Dedifferentiated amniotic fluid mesenchymal stem cell (primary cell): ENCODE results near the gene VILL.

Experiments used
- DNase-seq: peaks from one replicate; pipeline ENCODE4 v3.0.0-alpha.2; 2016; ENCODE audit errors: extremely low spot score

Gene VILL

DNA sequence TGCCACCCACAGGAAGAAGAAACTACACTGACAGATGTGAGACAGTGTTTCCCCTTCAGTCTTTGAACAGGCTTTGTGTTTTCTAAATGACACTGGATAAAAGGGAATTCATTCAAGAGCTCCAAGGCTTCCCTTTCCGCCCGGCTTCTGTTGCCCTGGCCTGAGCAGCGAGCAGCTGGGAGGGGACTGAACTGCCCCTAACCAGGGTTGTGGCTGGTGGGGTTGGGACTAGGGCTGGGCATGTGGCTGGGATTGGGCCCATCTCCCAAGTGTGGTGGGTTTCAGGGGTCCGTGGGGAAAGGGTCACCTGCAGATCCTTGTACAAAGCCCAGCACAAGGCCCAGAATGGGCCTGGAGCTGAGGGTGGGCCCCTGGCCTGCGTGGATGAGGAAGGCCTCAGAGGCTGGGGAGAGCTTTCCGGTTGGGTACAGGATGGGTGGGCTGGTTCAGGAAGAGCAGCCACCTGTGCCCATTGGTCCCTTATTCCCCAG is 10.4 kb downstream of the VILL start:
- no peak for DNase-seq

DNA sequence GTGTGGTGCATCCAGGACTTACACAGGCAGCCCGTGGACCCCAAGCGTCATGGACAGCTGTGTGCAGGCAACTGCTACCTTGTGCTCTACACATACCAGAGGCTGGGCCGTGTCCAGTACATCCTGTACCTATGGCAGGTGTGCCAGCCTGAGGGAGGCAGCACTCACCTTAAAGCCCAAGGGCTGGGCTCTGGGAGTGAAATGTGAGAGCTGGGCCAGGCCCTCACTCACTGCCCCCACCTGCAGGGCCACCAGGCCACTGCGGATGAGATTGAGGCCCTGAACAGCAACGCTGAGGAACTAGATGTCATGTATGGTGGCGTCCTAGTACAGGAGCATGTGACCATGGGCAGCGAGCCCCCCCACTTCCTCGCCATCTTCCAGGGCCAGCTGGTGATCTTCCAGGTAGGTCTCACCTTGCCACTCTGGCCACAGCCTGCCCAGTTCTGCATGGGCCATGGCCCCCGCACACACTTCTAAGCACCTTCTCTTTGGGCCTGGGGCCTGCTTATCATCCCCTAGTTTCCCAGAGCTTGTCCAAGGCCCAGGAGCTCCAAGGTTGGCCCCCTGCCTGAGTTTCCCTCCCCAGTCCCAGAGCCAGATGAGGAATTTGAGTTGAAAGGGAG is 11.0 kb downstream of the VILL start:
- no peak for DNase-seq

DNA sequence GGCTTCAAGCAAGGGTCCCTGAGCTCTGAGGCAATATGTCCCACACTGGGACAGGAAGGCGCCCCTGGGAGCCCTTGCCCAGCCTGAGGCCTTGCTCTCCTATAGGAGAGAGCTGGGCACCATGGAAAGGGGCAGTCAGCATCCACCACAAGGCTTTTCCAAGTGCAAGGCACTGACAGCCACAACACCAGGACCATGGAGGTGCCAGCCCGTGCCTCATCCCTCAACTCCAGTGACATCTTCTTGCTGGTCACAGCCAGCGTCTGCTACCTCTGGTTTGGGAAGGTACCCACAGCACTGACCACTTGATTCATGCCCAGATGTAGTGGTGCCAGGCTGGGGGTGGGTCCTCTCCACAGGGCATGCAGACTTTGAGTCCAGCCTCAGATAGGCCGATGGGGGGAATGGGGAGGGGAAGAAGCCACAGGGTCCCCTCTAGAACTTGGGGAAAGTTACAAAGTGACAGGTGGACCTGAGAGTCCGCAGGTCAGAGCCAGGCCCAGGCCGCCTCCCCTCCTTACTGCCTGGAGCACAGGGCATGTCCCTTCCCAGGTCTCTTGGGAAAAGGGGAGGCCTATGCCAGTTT is 11.8 kb downstream of the VILL start:
- DNase-seq, result no peak

DNA sequence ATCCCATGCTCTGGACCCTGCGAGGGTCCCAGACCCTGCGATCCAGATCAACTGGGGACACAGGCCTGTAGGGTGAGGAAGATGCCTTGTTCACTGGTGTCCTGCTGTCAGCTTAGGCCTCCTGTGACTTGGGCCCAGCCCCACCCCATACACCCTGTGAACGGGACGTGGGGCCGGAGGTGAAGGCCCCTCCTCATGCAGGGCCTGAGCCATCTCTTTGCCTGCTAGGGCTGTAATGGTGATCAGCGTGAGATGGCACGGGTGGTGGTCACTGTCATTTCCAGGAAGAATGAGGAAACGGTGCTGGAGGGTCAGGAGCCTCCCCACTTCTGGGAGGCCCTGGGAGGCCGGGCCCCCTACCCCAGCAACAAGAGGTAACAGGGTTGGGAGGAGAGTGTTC is 12.4 kb downstream of the VILL start:
- no peak for DNase-seq

DNA sequence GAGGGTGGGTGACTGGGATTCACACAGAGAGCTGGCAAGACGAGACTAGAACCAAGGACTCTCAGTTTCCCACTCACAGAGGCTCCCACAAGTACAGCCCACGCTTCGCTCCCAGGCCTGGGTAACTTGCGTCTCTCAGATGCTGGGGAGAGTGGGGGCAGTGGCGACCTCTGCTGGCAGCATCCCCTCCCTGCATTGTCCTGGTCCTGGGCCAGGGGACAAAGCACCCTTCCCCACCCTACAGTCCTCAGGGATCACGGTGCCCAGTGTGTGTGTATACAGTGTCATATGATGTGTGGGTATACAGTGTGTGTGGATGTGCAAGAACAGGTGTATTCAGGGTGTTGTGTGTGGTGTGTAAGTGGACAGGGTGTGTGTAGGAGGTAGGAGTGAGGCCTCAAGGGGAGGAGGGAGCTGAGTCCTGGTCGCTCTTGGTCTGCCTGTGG is 12.8 kb downstream of the VILL start:
- DNase-seq, result no peak

DNA sequence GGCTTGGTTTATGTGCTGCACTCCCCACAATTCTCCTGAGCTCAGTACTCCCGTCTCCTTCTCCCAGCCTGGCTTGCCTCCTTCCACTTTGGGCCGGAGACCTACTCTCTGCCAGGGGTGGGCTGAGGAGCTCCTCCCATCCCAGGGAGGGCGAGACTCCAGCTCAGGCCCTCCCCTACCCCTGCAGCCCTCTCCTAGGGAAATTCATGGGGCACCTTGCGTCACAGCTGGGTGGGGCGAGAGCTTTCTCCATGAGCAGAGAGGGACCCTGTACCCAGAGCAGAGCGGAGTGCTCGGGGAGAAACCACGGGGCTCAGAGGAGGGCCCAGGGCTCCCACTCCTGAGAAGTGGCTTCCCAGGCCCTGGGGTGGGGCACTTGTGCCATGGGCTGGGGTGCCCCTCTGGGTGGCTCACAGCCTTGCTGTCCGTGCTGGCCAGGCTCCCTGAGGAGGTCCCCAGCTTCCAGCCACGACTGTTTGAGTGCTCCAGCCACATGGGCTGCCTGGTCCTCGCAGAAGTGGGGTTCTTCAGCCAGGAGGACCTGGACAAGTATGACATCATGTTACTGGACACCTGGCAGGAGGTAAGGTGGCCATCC is 13.3 kb downstream of the VILL start:
- no peak for DNase-seq

DNA sequence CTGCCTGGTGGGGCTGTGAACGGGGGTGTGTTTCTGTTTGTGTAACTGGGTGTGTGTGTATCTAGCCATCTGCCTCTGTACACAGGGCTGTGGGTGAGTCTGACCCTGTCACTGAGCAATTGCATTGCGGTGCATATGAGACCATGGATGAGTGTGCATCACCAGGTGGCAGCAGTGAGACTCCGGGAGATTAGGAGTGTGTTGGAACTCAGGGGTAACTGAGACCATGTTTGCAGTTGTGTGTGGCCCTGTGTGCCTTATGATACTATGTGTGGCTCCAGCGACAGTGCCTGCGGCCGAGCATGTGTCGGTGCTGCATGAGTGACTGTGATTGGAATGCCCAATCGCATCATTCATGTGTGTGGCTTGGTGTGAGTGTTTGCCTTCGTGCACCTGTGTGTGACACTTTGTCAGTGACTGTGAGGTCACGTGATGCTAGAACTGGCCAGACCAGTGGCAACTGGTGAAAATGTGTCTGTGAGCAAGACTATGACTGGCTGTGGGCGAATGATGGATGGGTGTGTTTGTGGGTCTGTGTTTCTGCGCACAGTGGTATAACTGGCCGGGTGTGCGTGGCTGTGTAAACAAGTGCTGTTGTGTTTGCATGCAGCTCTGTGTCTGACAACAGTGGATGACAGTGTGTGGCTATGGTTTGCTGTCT is 14.0 kb downstream of the VILL start:
- DNase-seq, result peak; percentile 31

DNA sequence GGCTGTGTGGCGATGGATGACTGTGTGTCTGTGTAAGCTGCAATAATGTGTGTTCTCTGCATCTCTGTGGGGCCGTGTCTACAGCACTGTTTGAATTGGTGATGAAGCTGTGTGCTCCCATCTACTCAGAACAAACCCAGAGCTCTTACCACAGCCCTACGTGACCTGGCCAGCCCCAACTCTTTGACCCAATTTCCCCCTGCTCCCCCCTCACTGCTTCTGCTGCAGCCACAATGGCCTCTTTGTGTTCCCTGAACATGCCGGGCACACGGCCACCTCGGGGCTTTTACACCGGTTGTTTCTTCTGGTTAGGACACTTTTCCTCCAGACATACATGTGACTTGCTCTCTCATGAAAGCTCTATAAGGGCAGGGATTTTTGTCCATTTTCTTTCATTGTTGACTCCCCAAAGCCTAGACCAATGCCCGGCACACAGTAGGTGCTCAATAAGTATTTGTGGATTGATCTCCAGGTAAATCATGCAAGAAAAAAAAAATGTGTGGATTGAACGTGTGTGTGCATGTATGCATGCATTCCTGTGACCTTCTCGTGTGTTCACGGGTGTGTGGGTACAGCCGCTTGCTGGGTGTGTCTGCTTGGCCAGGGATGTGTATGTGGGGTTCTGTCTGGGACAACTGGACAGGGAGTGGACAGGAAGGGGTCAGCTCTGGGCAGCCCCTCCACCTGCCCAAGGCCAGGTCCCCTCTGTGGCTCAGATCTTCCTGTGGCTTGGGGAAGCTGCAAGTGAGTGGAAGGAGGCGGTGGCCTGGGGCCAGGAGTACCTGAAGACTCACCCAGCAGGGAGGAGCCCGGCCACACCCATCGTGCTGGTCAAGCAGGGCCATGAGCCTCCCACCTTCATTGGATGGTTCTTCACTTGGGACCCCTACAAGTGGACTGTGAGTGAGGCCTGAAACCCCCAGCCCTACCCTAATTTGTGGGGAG is 14.8 kb downstream of the VILL start:
- no peak for DNase-seq

DNA sequence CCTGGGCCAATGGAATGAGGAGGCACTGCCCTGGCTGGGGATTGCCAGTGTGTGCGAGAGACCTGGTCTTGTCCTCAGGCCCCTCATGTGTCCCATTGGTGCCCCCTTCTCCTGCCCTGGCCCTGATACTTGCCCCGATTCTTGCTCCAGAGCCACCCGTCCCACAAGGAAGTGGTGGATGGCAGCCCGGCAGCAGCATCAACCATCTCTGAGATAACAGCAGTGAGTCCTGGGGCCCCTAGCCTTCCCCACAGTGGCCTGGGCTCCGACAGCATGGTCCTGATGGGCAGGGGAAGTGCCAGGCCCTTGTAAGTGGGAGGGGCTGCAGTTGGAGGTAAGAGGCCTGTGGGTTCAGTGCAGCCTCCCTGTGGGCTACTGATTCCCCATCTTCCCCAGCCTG is 15.4 kb downstream of the VILL start:
- DNase-seq, result no peak

DNA sequence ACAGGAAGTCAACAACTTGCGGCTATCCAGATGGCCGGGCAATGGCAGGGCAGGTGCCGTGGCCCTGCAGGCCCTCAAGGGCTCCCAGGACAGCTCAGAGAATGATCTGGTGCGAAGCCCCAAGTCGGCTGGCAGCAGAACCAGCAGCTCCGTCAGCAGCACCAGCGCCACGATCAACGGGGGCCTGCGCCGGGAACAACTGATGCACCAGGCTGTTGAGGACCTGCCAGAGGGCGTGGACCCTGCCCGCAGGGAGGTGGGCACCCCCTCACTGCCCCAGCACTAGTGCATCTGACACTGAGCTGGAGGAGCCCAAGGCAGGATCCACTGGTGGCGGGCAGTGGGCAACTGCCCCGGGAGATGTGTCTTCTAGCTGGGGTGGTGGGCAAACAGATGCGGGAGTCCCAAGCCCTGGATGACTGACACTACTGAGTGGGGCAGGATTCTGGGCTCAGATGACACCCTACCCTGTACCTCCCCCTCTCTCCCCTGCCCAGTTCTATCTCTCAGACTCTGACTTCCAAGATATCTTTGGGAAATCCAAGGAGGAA is 15.9 kb downstream of the VILL start:
- no peak for DNase-seq

DNA sequence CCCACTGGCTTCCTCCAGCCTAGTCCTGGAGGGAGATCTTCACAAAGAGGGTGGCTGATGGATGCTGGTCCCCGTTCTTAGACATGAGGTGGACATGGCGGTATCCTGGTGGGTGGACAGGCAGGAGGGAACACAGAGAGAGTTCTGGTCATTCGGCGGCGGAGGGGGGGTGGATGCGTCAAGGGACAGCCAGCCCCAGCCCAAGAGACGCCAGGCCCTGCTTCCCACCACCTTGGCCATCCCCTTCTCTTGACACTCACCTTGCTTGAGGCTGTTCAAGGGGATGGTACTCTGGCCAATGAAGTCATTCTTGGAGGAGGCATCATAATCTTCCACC is 17.1 kb downstream of the VILL start:
- DNase-seq, result no peak

DNA sequence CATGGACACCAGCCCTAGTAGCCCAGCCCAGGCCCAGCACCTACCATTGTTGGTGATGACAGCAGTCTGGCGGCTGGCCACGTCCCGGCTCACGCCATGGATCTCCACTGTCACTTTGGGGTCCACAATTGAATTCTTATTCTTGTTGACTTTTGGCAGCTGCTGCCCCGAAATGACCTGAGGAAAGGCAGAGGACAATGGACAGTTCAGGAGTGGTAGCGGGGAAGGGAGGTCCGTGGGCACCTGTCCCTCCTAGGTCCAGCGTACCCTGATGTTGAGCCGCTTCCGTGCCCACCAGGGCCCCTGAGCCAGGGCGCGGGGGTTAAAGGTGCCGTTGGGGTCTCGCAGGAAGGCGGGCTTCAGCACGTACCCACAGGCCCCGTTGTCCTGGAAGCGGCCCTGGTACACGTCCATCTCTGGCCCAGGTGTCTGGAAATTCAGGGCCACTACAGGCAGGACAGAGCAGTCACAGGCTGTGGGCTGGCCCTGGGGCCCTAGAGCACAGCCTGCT is 17.7 kb downstream of the VILL start:
- no peak for DNase-seq

DNA sequence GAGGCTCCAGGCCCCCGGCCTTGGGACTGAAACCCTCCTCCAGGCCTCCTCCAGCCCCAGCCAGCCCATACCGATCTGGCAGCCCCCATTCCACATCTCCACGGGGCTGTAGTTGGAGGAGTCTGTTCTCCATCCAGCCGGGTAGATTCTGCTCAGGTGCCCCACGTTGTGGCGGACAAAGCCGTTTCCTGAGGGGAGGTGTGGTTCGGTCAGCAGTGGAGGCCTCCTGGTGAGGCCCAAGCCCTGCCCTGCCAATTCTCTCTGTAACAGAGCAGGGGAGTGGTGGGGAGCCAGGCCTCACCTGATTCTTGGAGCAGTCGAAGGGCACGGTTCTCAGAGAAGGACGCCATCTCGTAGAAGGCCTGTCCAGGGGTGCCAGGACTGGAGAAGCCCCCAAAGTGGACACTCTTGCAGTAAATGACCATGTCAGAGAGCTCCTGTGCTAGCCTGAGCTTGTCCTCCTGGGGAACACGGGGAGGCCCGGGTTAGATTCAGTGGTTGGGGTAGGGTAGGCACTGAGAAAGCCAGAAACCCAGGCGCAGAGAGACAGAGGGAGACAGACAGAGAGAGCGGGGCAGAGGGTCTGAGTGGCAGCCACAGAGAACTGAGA is 18.5 kb downstream of the VILL start:
- DNase-seq, result no peak

DNA sequence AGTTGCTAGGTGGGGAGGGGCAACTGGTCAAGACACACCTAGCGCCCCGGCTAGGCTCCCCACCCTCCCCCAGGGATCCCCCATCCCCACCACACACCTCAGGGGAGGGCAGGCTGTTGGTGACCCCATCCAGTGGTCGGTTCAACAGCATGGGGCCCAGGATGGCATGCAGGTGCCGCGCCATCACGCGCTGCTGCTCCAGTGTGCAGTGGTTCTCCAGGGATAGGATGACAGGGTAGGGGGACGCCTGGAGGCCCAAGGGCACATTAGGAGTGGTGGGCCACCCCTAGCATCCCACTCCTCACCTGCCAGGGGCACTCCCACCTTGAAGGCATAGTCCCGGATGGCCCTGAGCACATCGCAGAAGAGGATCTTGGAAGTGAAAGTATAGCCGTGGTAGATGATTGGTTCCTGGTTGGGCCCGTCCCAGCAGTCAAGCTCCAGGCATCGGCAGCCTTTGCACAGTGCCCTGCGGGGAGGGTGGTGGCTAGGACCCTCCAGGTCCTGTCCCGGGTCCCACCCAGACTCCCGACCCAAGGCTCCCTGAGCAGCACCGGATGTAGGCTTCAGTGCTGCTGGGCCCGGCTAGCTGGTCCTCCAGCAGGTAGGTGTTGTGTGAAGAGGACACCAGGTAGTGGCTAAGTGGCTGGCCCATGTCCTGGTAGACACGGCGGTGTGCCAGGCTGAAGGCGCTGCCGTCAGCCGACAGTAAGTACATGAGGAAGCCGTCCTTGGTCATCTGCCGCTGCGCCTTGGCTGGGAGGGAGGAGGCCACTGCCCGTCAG is 19.4 kb downstream of the VILL start:
- no peak for DNase-seq

DNA sequence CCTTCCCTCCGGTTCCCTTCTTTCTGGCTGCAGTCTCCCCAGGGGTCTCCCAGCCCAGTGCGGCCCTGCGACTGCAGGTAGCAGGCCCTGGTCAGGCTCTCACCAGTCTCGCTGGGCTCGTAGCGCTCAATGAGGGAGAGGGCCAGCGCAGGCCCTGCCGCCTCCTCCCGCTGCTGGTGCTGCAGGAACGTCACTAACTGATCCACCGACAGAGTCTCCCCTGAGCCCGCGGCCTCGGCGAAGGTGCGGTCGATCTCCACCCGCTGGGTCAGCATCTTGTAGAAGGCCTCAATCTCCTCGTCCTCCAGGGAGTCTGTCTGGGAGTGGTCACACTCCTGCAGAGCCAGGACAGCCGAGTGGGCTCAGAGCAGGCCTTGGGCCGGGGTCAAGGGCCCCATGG is 20.5 kb downstream of the VILL start:
- no peak for DNase-seq

DNA sequence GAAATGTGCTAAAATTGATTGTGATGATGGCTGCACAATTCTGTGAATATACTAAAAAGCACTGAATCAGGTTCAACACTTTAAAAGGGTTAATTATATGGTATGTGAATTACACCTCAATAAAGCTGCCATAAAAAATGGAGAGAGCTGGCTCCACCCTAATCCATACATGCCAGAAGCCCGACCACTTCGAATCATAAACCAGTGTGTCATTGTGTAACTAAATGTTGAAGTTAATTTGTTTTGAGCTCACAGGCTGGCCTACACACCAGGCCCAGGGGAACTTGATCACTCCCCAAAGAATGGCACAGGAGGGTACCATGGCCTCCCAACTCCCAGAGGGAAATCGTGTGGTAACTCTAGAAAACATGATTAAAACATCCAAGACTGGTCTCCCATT is 24.9 kb downstream of the VILL start:
- no peak for DNase-seq

DNA sequence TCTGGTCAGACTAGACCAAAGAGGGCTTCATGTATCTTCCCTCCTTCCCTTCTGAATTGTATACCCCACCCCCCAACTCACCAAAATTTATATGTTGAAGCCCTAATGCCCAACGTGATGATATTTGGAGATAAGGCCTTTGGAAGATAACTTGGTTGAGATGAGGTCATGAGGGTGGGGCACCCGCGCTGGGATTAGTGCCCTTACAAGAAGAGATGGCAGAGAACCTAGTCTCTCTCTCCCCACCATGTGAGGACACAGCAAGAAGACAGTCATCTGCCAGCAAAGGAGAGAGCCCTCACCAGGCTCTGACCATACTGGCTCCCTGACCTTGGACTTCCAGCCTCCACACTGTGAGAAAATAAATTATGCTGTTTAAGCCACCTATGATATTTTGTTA is 25.4 kb downstream of the VILL start:
- no peak for DNase-seq

DNA sequence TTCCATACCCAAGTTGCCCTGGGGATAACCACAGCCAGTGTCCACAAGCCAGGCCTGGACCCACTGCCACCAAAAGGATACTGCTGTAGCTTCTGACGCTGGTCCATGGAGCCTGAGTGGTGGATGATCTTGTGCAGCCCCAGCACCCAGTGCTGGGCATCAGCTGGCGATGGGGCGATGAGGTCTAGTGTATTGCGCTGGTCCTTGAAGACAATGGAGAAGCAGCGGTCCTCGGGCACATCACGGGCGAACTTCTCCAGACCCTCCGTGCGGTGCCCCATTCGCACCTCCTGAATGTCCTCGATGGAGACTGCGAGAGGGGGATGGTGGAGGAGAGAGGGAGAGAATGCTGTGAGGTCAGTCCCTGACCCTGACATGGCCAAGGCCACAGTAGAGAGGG is 25.8 kb downstream of the VILL start:
- no peak for DNase-seq

DNA sequence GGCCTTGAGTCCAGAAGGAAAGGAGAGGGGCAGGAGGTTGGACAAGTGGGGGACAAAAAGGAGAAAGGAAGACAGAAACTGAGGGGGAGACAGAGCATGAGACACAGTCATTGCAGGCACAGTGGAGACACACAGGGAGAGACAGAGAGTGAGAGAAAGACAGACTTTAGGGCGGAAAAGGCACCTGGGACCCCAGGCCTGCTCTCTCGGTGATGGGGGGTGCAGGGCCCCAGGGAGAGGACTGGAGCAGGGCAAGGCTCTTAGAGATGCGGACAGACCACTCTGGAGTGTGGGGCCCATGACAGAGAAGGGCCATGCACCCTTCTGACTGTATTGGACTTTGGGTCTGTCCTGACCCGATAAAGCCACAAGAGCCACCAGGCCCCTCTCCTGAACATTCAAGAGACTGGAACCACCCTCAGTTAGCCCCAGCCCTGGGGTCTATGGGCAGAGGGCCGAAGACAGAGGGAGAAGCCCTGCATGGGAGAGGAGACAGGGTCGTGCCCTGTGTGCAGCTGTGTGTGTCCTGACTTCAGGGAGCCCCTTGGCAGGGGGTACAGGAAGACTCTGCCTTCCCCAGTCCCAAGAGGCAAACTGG is 26.4 kb downstream of the VILL start:
- DNase-seq, result no peak
